HL-60 (cell line): ENCODE results near the gene PGBD5.

Experiments
- DNase-seq, 2 experiments: peaks; one replicate each; pipeline ENCODE4 v3.0.0-alpha.2; 2010 to 2020; ENCODE audit warnings: low read depth in 1 of 2, low spot score in 1 of 2
- H3K27ac ChIP-seq: fragments of 250-450 bp; sonication (Bioruptor Pico); replicated peaks from 2 replicates; pipeline ENCODE4 v1.5.1; 2020; ENCODE audit warnings: mild to moderate bottlenecking, moderate library complexity
- H3K27me3 ChIP-seq: fragments of 250-450 bp; sonication (Bioruptor Pico); 2 replicates; pipeline ENCODE4 v1.5.1; 2021; ENCODE audit warnings: mild to moderate bottlenecking, moderate library complexity; ENCODE audit not compliant: insufficient read depth, poor library complexity, severe bottlenecking
- H3K4me3 ChIP-seq: replicated peaks from 2 replicates; pipeline ENCODE4 v1.5.1; 2011; ENCODE audit warnings: mild to moderate bottlenecking, control low read depth, low read length; ENCODE audit not compliant: insufficient read depth
- GABPA ChIP-seq: IDR thresholded peaks from 2 replicates; pipeline ENCODE4 v1.6.1; 2012; ENCODE audit warnings: low read depth
- POLR2AphosphoS5 ChIP-seq: IDR thresholded peaks from 2 replicates; pipeline ENCODE4 v1.6.1; 2012; ENCODE audit warnings: low read depth
- SPI1 ChIP-seq: IDR thresholded peaks from 2 replicates; pipeline ENCODE4 v1.6.1; 2012; ENCODE audit warnings: low read depth, mild to moderate bottlenecking, borderline replicate concordance
- TF ChIP-seq, protein P1 (sequence below): IDR thresholded peaks from one replicate; pipeline ENCODE4 v1.5.1; 2011; ENCODE audit warnings: low read length, control low read depth, inconsistent platforms; ENCODE audit not compliant: insufficient read depth
- TF ChIP-seq, protein P2 (sequence below): IDR thresholded peaks from 2 replicates; pipeline ENCODE4 v1.6.1; 2012; ENCODE audit warnings: low read depth; ENCODE audit not compliant: insufficient replicate concordance

Gene PGBD5

DNA sequence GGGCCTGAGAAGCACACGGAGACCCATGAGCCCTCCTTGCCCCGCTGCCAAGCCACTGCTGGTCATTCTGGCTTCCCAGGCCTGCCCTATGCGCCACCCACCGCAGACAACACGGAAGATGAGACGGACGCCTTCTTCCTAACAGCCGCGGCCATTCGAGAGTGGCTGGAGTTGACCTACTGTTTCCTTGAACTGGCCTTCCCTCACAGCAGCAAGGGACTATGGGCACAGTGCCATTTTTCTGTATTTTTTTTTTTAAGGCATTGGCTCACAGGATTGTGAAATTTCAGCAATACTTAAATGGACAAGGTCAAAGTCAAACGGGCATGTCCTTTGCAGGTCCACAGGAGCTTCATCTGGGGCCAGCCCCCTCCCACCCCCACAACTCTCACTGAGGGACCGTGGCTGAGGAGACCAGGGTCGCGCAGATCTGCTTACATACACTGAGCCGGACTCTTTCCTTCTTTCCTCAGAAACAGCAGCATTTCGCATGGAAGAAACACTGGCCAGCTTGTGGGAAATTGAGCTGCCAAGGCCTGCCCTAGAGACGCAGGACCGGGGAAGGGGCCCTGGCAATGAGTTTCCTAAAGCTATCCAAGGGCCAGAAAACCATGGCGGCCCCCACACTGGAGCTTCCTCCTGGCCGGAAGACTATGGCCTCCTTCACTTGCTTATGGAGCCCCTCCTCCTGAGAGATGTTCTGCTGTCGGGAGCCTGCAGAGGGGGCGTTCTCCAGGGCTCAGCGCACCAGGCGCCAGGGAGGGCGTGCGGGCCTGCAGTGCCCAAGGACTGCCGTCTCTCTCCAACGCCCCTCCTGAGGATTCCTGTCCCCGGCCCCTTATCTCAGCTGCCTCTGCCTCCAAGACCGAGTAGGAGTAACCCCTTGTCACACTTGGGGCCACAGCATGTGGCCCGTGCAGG, 98.9 kb downstream of the PGBD5 start:
- Histone ChIP-seq H3K4me3 (no peak overlapping the region), H3K27me3 (no peaks in the 10 kb centered on the region), H3K27ac (no peak overlapping the region)
- TF ChIP-seq SPI1 (no peak), GABPA (no peak), POLR2AphosphoS5 (no peak)
- TF ChIP-seq, protein P1, sequence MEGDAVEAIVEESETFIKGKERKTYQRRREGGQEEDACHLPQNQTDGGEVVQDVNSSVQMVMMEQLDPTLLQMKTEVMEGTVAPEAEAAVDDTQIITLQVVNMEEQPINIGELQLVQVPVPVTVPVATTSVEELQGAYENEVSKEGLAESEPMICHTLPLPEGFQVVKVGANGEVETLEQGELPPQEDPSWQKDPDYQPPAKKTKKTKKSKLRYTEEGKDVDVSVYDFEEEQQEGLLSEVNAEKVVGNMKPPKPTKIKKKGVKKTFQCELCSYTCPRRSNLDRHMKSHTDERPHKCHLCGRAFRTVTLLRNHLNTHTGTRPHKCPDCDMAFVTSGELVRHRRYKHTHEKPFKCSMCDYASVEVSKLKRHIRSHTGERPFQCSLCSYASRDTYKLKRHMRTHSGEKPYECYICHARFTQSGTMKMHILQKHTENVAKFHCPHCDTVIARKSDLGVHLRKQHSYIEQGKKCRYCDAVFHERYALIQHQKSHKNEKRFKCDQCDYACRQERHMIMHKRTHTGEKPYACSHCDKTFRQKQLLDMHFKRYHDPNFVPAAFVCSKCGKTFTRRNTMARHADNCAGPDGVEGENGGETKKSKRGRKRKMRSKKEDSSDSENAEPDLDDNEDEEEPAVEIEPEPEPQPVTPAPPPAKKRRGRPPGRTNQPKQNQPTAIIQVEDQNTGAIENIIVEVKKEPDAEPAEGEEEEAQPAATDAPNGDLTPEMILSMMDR, result no peak
- TF ChIP-seq, protein P2, sequence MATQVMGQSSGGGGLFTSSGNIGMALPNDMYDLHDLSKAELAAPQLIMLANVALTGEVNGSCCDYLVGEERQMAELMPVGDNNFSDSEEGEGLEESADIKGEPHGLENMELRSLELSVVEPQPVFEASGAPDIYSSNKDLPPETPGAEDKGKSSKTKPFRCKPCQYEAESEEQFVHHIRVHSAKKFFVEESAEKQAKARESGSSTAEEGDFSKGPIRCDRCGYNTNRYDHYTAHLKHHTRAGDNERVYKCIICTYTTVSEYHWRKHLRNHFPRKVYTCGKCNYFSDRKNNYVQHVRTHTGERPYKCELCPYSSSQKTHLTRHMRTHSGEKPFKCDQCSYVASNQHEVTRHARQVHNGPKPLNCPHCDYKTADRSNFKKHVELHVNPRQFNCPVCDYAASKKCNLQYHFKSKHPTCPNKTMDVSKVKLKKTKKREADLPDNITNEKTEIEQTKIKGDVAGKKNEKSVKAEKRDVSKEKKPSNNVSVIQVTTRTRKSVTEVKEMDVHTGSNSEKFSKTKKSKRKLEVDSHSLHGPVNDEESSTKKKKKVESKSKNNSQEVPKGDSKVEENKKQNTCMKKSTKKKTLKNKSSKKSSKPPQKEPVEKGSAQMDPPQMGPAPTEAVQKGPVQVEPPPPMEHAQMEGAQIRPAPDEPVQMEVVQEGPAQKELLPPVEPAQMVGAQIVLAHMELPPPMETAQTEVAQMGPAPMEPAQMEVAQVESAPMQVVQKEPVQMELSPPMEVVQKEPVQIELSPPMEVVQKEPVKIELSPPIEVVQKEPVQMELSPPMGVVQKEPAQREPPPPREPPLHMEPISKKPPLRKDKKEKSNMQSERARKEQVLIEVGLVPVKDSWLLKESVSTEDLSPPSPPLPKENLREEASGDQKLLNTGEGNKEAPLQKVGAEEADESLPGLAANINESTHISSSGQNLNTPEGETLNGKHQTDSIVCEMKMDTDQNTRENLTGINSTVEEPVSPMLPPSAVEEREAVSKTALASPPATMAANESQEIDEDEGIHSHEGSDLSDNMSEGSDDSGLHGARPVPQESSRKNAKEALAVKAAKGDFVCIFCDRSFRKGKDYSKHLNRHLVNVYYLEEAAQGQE, result no peak
- no peak for DNase-seq

DNA sequence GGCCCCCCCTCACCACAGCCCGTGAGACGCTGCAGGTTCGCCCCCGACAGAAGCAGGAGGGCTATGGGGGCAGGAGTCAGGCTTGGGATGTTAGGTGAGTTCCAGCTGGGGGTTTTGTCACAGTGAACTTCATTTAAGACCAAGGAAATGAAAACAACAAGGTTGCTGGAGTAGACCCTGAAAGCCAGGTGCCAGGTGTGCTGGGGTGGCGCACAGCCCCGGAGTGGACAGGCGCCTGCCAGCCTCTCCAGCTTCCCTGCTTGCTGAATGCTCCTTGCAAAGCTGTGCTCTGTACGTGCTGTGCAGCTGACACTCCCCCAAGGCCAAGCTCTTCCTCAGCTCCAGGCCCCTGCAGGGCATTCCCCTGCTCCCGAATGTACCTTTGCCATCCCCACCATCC, 102.4 kb downstream of the PGBD5 start:
- no peak for DNase-seq
- TF ChIP-seq POLR2AphosphoS5, result no peak
- TF ChIP-seq SPI1, result no peak
- TF ChIP-seq, protein P1, result no peak
- TF ChIP-seq GABPA, result no peak
- TF ChIP-seq, protein P2, result no peak

DNA sequence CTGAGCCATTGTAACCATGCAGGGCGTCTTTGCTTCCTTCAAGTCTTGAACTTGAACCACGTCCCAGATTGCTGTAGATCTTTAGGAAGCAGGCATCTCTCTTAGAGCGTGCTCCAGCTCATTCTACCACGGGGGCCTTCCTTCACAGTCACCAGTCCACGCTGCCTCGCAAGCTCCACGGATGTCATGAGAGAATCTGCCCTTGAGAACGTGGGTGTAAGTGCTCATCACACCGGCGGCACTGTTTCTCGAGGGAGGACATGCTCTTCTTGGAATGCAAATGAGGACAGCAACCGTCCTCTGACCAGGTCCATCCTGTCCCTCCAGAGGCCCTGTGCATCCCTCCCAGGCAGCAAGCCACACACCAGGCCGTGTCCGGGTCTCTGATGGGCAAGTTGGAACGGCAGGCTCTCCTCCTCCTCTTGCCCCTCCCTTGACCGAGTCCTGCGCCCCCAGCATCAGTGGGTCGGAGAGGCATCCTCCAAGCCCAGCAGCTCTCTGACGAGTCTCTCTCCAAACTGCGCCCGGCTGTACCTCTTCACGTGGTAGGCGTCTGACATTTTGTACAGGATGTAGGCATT, 103.1 kb downstream of the PGBD5 start:
- no peak for DNase-seq
- no peak overlapping the region for H3K27ac ChIP-seq
- TF ChIP-seq, protein P1, result no peak
- TF ChIP-seq, protein P2, result no peak
- TF ChIP-seq SPI1 (no peak), POLR2AphosphoS5 (no peak), GABPA (no peak)
- no peak overlapping the region for H3K4me3 ChIP-seq
- no peaks in the 10 kb centered on the region for H3K27me3 ChIP-seq

More for the DNA sequence above, 102.4 kb downstream of the PGBD5 start:
- Histone ChIP-seq H3K27ac (no peak overlapping the region), H3K4me3 (no peak overlapping the region), H3K27me3 (no peaks in the 10 kb centered on the region)
